AG04450 (cell line): Measurements from ENCODE around the gene ZCCHC24. TPM values are rescaled to one million over a fixed set of nuclear protein-coding genes. Genes with fewer than 3 reads are reported as not detected.
A peak's percentile ranks its signal among the peaks of the same experiment; 100 is the strongest.

Experiments
- CTCF ChIA-PET: fragments of 300-600, 350-600 bp; formaldehyde crosslinking; extraction: SDS; loops from one replicate; lab custom pipeline; 2022; ENCODE audit warnings: antibody characterized with exemption, inconsistent platforms; lab: Charles Lee
- POLR2A ChIA-PET: fragments of 350-600 bp; formaldehyde crosslinking; extraction: SDS; loops from one replicate; lab custom pipeline; 2021; ENCODE audit warnings: antibody characterized with exemption, inconsistent platforms; lab: Yijun Ruan, JAX
- DNase-seq: peaks from one replicate; pipeline ENCODE4 v3.0.0-alpha.2; 2011; ENCODE audit warnings: low read depth, low spot score
- H3K27ac ChIP-seq: one replicate; pipeline ENCODE4 v1.5.1; 2012; ENCODE audit warnings: low read depth, low read length, control low read depth
- H3K27me3 ChIP-seq: one replicate; pipeline ENCODE4 v1.6.0; 2012; ENCODE audit warnings: low read length; ENCODE audit not compliant: control insufficient read depth, insufficient read depth
- H3K4me3 ChIP-seq: 2 replicates; pipeline ENCODE4 v1.5.1; 2011; ENCODE audit warnings: mild to moderate bottlenecking, low read depth, low read length, control low read depth
- H3K9me3 ChIP-seq: 2 replicates; pipeline ENCODE4 v1.5.1; 2012; ENCODE audit warnings: low read length; ENCODE audit not compliant: control insufficient read depth, insufficient read depth
- polyA plus RNA-seq: library from polyadenylated mRNA; depleted of rRNA; stranded (reverse); fragments of >200 nt; gene quantifications from 2 replicates; pipeline ENCODE4 v1.2.3, GENCODE V29; 2011
- TF ChIP-seq, protein P1 (sequence below): IDR thresholded peaks from 2 replicates; pipeline ENCODE4 v1.5.1; 2011; ENCODE audit warnings: low read depth, low read length, control low read depth, inconsistent platforms

ZCCHC24 gene
- polyA plus RNA-seq, 1 experiment, result 37.4 TPM

DNA sequence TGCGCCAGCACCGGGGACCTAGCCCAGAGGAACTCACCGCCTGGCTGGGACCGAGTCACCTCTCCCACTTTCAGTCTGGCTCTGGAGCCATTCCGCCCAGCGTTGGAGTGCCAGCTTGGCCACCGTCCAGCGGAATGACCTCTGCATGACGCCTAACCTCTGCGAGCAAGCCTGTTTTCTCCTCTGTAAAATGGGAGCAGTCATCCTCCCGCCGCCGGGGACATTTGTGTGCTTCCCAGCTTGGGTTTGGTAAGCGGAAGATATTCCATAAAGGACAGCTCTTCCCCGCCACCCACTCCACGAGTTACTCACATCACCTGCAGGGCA lies 1.3 kb upstream of the ZCCHC24 start:
- DNase-seq, result no peak
- CTCF ChIA-PET, result interaction anchor here (0.6 kb wide), 1 partner anchor 75 kb away, joined by 3 read pairs; no protein-coding TSS in a partner anchor
- POLR2A ChIA-PET, result interaction anchor here (0.6 to 3.4 kb wide), 3 partner anchors 8 to 43 kb away, joined by 3 to 25 read pairs (median 4); no protein-coding TSS in a partner anchor
- H3K4me3 ChIP-seq, result peak overlapping the region; percentile 61
- no peaks in the 10 kb centered on the region for H3K27me3 ChIP-seq
- peak overlapping the region; percentile 31 for H3K27ac ChIP-seq
- H3K9me3 ChIP-seq, result no peaks in the 10 kb centered on the region
- TF ChIP-seq, protein P1, sequence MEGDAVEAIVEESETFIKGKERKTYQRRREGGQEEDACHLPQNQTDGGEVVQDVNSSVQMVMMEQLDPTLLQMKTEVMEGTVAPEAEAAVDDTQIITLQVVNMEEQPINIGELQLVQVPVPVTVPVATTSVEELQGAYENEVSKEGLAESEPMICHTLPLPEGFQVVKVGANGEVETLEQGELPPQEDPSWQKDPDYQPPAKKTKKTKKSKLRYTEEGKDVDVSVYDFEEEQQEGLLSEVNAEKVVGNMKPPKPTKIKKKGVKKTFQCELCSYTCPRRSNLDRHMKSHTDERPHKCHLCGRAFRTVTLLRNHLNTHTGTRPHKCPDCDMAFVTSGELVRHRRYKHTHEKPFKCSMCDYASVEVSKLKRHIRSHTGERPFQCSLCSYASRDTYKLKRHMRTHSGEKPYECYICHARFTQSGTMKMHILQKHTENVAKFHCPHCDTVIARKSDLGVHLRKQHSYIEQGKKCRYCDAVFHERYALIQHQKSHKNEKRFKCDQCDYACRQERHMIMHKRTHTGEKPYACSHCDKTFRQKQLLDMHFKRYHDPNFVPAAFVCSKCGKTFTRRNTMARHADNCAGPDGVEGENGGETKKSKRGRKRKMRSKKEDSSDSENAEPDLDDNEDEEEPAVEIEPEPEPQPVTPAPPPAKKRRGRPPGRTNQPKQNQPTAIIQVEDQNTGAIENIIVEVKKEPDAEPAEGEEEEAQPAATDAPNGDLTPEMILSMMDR, result no peak

DNA sequence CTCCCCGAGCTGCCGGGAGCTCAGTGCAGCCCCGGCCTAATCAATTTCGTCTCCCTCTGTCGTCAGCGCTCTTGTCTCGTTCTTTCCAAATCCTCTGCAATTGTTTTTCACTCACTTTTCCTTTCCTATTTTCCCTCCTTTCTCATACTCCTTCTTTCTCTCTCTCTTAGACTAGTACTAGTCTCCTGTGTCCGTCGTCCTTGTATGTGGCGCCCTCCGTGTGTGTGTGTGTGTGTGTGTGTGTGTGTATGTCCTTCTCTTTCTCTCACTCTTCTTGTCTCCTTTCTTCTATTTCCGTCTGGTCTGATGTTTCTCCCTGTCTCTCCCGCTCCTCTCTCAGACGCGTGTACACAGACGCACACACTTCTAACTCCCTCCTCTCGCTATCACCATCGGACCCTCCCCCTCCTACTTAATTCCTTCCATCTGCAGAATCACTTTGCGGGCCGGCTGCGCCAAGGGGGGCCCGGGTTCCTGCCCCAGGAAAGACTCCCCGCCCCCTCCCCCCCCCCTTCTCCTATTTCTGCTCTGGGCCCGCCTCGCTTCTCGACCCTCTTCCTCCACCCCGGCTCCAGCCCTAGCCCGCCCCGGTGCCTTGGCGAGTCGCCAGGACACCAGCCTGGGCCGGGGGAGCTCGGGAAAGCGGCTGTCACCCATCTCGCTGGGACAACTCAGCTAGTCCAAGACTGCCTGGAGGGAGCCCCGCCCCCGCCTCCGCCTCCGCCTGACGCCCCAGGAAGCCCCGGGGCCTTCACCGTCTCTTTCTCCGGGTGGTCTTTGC lies 743 bp upstream of the ZCCHC24 start:
- Histone ChIP-seq H3K27ac (peak overlapping the region; percentile 90), H3K9me3 (no peaks in the 10 kb centered on the region), H3K27me3 (no peaks in the 10 kb centered on the region), H3K4me3 (peak overlapping the region; percentile 61)
- ChIA-PET POLR2A (interaction anchor here (0.6 to 3.4 kb wide), 11 partner anchors 9 to 64 kb away, joined by 3 to 25 read pairs (median 4); no protein-coding TSS in a partner anchor), CTCF (interaction anchor here (0.6 kb wide), 1 partner anchor 74 kb away, joined by 3 read pairs; no protein-coding TSS in a partner anchor)
- TF ChIP-seq, protein P1, result no peak
- no peak for DNase-seq

DNA sequence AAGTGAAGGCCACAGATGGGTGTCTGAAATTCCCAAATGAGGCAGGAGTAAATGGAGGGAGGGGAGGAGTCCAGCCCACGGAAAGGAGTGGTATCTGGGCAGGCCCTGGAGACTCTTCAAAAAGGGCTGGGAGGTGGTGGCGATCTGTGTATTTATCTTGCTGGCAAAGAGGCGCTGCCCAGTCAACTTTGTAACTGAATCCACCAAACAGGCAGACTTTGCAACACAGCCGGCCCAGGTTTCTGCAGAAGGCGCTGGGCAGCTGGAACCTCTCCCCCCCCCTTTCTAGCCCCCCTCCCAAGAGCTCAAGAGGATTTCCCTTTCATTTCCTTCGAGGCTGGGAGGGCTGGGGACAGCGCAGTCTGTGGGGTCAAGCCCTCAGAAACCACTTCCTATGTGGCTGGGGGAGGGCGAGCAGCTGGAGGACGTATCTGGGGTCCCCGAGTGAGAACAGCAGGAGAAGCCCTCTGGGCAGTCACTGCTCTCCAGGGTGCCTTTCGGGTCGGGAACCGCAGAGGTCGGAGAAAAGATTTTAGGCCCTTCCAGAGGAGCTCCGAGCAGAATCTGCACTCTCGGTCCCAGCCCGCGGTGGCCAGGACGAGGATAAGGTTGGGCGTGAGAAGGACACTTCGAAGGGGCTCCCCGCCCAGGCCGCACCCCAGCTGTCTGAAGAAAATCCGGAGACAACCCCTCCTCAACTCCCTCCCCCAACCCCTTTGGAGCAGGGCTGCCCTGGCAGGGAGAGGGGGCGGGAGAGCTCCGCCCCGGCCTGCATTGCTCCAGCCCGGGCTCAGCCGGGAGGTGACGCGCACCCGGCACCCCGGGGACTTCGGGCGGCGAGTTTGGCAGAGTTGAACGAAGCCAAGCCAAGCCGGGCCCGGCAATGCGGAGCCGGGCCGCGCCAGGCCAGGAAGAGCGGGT lies 965 bp downstream of the ZCCHC24 start:
- no peaks in the 10 kb centered on the region for H3K27me3 ChIP-seq
- TF ChIP-seq, protein P1, result no peak
- no peak for DNase-seq
- CTCF ChIA-PET, result interaction anchor here (0.8 to 1.4 kb wide), 2 partner anchors 23 to 70 kb away, joined by 3 to 5 read pairs; no protein-coding TSS in a partner anchor
- no peaks in the 10 kb centered on the region for H3K9me3 ChIP-seq
- peak overlapping the region; percentile 90 for H3K4me3 ChIP-seq
- POLR2A ChIA-PET, result interaction anchor here (0.8 to 3.4 kb wide), 10 partner anchors 9 to 70 kb away, joined by 3 to 25 read pairs (median 6); no protein-coding TSS in a partner anchor
- peak overlapping the region; percentile 70 for H3K27ac ChIP-seq

DNA sequence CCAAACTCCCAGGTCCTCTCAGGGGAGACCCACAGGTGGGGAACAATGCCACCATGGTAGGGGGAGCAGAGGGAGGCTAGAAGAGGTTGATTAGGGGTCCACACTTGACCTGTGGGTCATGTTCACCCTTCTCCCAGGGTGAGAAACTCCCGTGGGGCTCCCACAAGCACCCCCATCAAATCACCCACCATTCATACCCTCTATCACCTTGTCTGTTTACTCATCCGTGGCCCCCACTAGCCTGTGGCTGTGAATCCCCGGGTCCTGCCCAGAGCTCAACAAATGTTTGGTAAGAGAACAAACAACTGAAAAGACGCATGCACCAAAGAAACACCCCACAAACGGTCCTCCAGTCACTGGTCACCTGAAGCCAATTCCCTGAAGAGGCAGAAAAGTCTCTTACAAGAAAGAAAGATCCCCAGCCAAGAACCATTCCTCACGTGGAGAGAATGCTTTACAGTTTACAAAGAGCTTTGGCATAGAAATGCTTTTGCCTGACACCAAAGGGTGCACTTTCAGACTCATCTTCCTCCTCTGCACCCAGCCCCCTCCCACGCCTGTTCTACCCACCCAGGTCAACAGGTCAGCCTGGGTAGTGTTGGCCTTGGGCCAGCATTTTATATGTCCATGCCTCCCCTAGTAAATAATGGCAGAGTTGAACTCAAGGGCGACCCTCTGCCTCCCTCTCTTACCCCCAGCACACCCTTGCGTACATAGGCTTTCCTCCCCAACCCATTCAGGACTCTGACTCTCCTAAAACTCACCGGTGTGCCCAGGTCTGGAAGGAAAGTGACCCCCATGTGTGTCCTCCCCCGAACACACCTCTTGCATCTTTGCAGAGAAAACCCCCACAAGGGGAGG lies 1.9 kb downstream of the ZCCHC24 start:
- H3K9me3 ChIP-seq, result no peaks in the 10 kb centered on the region
- ChIA-PET POLR2A (interaction anchor here (0.6 to 3.4 kb wide), 9 partner anchors 8 to 69 kb away, joined by 3 to 25 read pairs (median 6); no protein-coding TSS in a partner anchor), CTCF (interaction anchor here (1.4 kb wide), 1 partner anchor 69 kb away, joined by 5 read pairs; no protein-coding TSS in a partner anchor)
- peak overlapping the region; percentile 31 for H3K27ac ChIP-seq
- TF ChIP-seq, protein P1, result no peak
- no peaks in the 10 kb centered on the region for H3K27me3 ChIP-seq
- no peak for DNase-seq
- H3K4me3 ChIP-seq, result peak overlapping the region; percentile 90
